Neural cell (in vitro differentiated cells): ENCODE data around the gene COBL.

Experiments used
- EP300 ChIP-seq: fragments of 450-650 bp; conservative IDR thresholded peaks from 2 replicates; pipeline ENCODE4 v1.6.1; 2014; ENCODE audit warnings: antibody characterized with exemption, mild to moderate bottlenecking, moderate library complexity; ENCODE audit not compliant: poor library complexity, severe bottlenecking
- MXI1 ChIP-seq: fragments of 450-650 bp; conservative IDR thresholded peaks from 2 replicates; pipeline ENCODE4 v1.6.1; 2014; ENCODE audit warnings: antibody characterized with exemption, mild to moderate bottlenecking; ENCODE audit not compliant: poor library complexity, severe bottlenecking
- POLR2AphosphoS5 ChIP-seq: IDR thresholded peaks from 2 replicates; pipeline ENCODE4 v1.6.1; 2012
- TAF1 ChIP-seq: IDR thresholded peaks from 2 replicates; pipeline ENCODE4 v1.6.1; 2012; ENCODE audit warnings: low read depth
- TF ChIP-seq, protein P1 (sequence below): fragments of 450-650 bp; IDR thresholded peaks from 2 replicates; pipeline ENCODE4 v1.5.1; 2014; ENCODE audit warnings: antibody characterized with exemption, mild to moderate bottlenecking, moderate library complexity; ENCODE audit not compliant: poor library complexity, severe bottlenecking

DNA sequence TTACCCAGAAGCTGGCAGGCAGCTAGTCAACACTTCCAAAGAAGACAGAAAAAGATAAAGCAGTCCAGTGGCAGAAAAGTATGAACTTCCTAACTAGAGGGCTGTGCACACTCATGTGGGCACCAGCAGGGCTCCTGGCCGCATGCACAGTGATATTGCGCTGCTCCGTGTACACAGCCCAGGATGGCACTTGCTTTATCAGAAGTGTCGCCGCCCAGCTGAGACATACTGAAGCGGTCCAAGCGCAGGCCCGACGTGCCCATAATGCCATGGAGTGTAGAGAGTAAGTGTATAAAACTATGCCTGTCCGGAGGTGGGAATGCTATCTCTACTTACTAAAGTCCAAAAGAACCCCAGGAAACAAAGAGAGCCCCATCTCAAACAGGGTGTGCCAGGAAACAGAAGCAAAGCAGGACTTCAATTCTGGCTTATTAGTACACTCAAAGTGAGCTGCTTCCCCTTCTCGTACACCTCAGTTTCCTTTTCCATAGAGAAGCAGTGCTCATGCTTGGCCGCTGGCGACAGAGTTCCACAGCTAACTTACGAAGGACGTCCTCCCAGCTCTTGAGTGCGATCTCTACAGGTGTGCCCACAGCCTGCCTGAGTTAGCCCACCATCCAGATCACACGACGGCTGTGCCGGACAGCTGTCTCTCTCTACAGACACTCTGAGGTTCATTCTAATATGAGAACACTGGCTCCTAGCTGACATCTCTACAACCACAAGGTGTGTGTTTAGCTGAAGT is 234.3 kb downstream of the COBL start:
- no peak for TF ChIP-seq POLR2AphosphoS5
- TF ChIP-seq MXI1 = no peak
- no peak for TF ChIP-seq EP300
- TF ChIP-seq, protein P1, sequence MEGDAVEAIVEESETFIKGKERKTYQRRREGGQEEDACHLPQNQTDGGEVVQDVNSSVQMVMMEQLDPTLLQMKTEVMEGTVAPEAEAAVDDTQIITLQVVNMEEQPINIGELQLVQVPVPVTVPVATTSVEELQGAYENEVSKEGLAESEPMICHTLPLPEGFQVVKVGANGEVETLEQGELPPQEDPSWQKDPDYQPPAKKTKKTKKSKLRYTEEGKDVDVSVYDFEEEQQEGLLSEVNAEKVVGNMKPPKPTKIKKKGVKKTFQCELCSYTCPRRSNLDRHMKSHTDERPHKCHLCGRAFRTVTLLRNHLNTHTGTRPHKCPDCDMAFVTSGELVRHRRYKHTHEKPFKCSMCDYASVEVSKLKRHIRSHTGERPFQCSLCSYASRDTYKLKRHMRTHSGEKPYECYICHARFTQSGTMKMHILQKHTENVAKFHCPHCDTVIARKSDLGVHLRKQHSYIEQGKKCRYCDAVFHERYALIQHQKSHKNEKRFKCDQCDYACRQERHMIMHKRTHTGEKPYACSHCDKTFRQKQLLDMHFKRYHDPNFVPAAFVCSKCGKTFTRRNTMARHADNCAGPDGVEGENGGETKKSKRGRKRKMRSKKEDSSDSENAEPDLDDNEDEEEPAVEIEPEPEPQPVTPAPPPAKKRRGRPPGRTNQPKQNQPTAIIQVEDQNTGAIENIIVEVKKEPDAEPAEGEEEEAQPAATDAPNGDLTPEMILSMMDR = no peak
- no peak for TF ChIP-seq TAF1
